Measurements from ENCODE around the gene JPH4. TPM values are rescaled to one million over a fixed set of nuclear protein-coding genes. Genes with fewer than 3 reads are reported as not detected.

The JPH4 gene
- total RNA-seq, 1 donor from 2014 or later = 1.1 TPM

DNA sequence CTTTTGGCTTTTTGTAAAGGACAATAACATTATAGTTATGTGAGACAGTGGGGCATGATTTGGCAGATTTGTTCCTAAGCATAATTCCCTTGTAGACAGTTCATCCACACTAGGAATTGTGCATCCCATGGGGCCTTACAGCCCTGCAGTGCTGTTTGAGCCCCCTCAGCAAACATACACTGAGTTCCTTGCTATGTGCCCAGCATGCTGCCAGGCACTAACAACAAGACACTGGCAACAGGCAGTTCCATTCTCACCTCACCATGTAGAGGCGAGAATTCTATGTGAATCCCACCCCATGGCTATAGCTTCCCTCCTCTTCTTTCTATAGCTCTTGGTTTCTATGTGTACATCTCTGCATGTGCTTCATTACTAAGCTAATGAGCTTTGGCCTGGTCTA is 20.6 kb downstream of the JPH4 start:
- TF ChIP-seq, protein P1, sequence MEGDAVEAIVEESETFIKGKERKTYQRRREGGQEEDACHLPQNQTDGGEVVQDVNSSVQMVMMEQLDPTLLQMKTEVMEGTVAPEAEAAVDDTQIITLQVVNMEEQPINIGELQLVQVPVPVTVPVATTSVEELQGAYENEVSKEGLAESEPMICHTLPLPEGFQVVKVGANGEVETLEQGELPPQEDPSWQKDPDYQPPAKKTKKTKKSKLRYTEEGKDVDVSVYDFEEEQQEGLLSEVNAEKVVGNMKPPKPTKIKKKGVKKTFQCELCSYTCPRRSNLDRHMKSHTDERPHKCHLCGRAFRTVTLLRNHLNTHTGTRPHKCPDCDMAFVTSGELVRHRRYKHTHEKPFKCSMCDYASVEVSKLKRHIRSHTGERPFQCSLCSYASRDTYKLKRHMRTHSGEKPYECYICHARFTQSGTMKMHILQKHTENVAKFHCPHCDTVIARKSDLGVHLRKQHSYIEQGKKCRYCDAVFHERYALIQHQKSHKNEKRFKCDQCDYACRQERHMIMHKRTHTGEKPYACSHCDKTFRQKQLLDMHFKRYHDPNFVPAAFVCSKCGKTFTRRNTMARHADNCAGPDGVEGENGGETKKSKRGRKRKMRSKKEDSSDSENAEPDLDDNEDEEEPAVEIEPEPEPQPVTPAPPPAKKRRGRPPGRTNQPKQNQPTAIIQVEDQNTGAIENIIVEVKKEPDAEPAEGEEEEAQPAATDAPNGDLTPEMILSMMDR (IDR thresholded peaks at IDR 0.05; ENCODE audit: insufficient read depth, low read length, poor library complexity, severe bottlenecking) = no peak
- Histone ChIP-seq H3K36me3 (ENCODE audit: control insufficient read depth, insufficient read depth, low read length) (peaks cover 6% of the 10 kb centered on the region), H3K4me3 (ENCODE audit: low read depth, low read length) (no peak overlapping the region), H3K27me3 (ENCODE audit: control insufficient read depth, insufficient read depth, low read length) (no peaks in the 10 kb centered on the region)
- DNase-seq (ENCODE audit: low read depth) = no peak

DNA sequence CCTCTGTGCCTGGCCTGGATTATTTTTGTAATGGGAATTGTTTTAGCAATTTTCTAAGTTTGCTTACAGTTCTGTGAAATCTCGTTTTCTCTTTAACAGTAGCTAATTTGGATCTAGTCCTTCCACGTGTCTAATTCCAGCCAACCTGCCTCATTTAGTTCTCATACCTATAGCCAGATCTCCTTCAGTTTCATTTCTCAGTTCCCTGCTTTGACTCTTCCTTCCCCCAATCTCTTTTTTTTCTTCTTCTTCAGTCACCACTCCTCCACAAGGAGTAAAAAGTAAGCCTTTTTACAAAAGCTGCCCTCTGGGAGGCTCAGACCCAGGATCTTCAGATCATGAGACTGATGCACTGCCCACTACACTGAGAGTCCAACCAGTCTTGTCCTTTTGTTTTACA is 21.1 kb downstream of the JPH4 start:
- TF ChIP-seq, protein P1 (IDR thresholded peaks at IDR 0.05; ENCODE audit: insufficient read depth, low read length, poor library complexity, severe bottlenecking) = no peak
- H3K27me3 ChIP-seq (ENCODE audit: control insufficient read depth, insufficient read depth, low read length) = no peaks in the 10 kb centered on the region
- DNase-seq (ENCODE audit: low read depth) = no peak
- peaks cover 6% of the 10 kb centered on the region for H3K36me3 ChIP-seq (ENCODE audit: control insufficient read depth, insufficient read depth, low read length)
- H3K4me3 ChIP-seq (ENCODE audit: low read depth, low read length) = no peak overlapping the region

DNA sequence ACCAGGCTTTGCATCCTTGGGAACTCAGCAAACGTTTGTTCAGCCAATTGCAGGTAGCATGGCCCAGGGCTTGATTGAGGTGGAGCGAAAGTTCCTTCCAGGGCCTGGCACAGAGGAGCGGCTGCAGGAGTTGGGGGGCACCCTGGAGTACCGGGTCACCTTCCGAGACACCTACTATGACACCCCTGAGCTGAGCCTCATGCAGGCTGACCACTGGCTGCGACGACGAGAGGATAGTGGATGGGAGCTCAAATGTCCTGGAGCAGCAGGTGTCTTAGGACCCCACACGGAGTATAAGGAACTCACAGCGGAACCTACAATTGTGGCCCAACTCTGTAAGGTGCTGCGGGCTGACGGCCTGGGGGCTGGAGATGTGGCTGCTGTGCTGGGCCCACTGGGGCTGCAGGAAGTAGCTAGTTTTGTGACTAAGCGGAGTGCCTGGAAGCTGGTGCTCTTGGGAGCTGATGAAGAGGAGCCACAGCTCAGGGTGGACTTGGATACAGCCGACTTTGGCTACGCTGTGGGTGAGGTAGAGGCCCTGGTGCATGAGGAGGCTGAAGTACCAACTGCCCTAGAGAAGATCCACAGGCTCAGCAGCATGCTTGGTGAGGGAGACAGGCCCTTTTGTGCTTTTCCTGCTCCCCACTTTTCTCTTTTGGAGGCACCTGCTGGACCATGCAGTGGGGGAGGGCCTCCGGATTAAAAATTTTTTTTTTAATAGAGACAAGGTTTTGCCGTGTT is 21.7 kb downstream of the JPH4 start:
- TF ChIP-seq, protein P1 (IDR thresholded peaks at IDR 0.05; ENCODE audit: insufficient read depth, low read length, poor library complexity, severe bottlenecking) = no peak
- Histone ChIP-seq H3K4me3 (ENCODE audit: low read depth, low read length) (peak overlapping the region; percentile 91), H3K27me3 (ENCODE audit: control insufficient read depth, insufficient read depth, low read length) (no peaks in the 10 kb centered on the region), H3K36me3 (ENCODE audit: control insufficient read depth, insufficient read depth, low read length) (peaks cover 6% of the 10 kb centered on the region)
- no peak for DNase-seq (ENCODE audit: low read depth)

DNA sequence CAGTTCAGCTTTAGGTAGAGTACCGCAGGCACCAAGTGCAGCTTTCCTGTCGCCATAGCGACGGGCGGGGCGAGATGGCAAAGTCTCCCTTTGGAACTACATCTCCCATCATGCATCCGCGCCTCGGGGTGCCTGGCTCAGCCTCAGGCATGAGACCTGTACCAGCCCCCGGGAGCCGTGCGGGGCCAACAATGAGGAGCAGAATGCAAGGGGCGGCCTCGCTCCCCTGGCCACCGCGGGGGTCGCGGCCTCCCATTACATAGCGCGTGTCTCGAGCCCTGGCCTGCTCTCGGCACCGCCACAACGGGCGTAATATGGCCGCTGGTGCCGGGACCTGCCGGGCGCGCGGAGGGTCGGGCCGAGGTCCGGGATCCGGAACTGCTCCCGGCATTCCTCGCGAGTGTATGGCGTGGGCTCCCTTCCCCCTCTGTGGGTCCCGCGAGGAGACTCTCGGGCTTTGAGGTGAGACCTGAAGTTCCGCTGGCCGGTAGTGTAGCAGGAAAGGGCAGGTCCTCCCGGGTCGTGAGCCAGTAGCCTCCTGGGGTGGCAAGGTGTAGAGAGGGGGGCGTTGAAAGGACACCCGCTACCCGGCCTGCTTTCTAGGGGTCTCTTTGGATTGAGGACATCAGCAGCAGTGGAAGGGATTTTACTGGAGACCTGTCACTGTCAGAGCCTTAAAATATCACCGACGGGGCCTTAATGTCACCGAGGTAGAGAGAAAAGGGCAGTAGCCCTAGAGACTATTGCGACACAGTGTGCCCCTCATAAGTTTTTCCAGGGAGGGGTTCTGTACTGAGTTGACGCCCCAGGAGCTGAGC is 22.5 kb downstream of the JPH4 start, which contains the start of gene THTPA:
Gene THTPA, plus strand, starts transcription at position 390 of the 818 bp plus-strand sequence. CDS start 487 bp downstream, outside the sequence.
- no peaks in the 10 kb centered on the region for H3K27me3 ChIP-seq (ENCODE audit: control insufficient read depth, insufficient read depth, low read length)
- peak; percentile 73 for DNase-seq (ENCODE audit: low read depth)
- peak within 1 kb of the TSS; percentile 91 for H3K4me3 ChIP-seq (ENCODE audit: low read depth, low read length)
- TF ChIP-seq, protein P1 (IDR thresholded peaks at IDR 0.05; ENCODE audit: insufficient read depth, low read length, poor library complexity, severe bottlenecking) = no peak
- H3K36me3 ChIP-seq (ENCODE audit: control insufficient read depth, insufficient read depth, low read length) = peaks cover 4% of the 10 kb centered on the region

DNA sequence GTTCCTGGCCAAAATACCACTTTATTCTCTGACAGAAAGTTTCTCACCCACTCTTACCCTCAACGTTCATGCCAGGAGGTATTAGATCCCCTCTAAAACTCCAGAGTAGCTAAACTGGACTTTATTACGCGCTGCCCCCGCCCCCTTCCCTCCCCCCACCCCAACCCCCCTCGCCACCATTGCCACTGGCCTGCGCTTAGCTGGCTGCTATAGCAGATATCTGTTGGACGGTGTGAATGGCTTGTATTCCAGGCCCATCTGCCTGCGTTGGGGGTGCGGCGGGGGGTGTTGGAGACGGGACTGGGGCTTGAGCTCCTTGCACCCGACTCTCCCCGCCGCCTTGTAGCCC is 23.1 kb downstream of the JPH4 start:
- H3K27me3 ChIP-seq (ENCODE audit: control insufficient read depth, insufficient read depth, low read length) = no peaks in the 10 kb centered on the region
- no peak for DNase-seq (ENCODE audit: low read depth)
- TF ChIP-seq, protein P1 (IDR thresholded peaks at IDR 0.05; ENCODE audit: insufficient read depth, low read length, poor library complexity, severe bottlenecking) = no peak
- peak overlapping the region; percentile 91 for H3K4me3 ChIP-seq (ENCODE audit: low read depth, low read length)
- H3K36me3 ChIP-seq (ENCODE audit: control insufficient read depth, insufficient read depth, low read length) = peaks cover 4% of the 10 kb centered on the region
